ENCODE measurements around the gene SPTB.

The SPTB gene

GRCh38 chr14:64846319-64846718 lies 33.4 kb downstream of the SPTB start:
- Mint-ChIP-seq H3K36me3 (ENCODE audit: low read depth) (no peaks in the 10 kb centered on the region), H3K27ac (no peak overlapping the region), H3K4me1 (peaks cover 42% of the 10 kb centered on the region), H3K4me3 (no peak overlapping the region), H3K9me3 (no peaks in the 10 kb centered on the region), H3K27me3 (ENCODE audit: low read depth) (peaks cover 23% of the 10 kb centered on the region)
- TF ChIP-seq CTCF (IDR thresholded peaks at IDR 0.05; ENCODE audit: unreplicated experiment in 3 of 3) = no peak

DNA sequence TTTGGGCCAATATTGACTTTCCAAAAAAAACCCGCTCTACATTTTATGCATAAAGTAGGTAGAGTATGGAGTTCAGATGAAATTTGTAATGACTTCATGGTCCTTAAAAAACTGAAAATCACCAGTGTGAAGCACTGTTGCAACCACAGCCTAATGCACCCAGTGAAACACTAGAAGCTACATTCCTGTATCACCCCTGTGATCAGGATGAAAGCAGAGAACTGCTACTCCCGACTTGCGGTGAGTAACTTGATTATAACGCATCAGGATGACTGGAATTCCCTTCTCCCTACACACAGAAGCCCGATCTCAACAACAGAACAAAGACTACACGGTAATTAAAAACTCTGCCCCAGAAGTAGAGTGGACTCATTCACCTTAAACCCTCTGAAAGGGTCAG lies 33.8 kb downstream of the SPTB start:
- Mint-ChIP-seq H3K27me3 (ENCODE audit: low read depth) (peaks cover 23% of the 10 kb centered on the region), H3K36me3 (ENCODE audit: low read depth) (no peaks in the 10 kb centered on the region), H3K4me1 (peaks cover 46% of the 10 kb centered on the region), H3K4me3 (no peak overlapping the region), H3K9me3 (no peaks in the 10 kb centered on the region), H3K27ac (no peak overlapping the region)
- TF ChIP-seq CTCF (IDR thresholded peaks at IDR 0.05; ENCODE audit: unreplicated experiment in 3 of 3) = no peak

GRCh38 chr14:64844969-64845536 lies 34.7 kb downstream of the SPTB start:
- Mint-ChIP-seq H3K27me3 (ENCODE audit: low read depth) (peaks cover 23% of the 10 kb centered on the region), H3K4me1 (peaks cover 46% of the 10 kb centered on the region), H3K27ac (peak overlapping the region in 1 of 3 experiments; percentile 7), H3K9me3 (no peaks in the 10 kb centered on the region), H3K4me3 (no peak overlapping the region), H3K36me3 (ENCODE audit: low read depth) (no peaks in the 10 kb centered on the region)
- TF ChIP-seq CTCF (IDR thresholded peaks at IDR 0.05; ENCODE audit: unreplicated experiment in 3 of 3) = no peak

- Mint-ChIP-seq H3K27ac (peak overlapping the region in 1 of 3 experiments; percentile 7), H3K9me3 (no peaks in the 10 kb centered on the region), H3K4me1 (peaks cover 46% of the 10 kb centered on the region), H3K36me3 (ENCODE audit: low read depth) (no peaks in the 10 kb centered on the region), H3K4me3 (no peak overlapping the region), H3K27me3 (ENCODE audit: low read depth) (peaks cover 23% of the 10 kb centered on the region)
- TF ChIP-seq CTCF (IDR thresholded peaks at IDR 0.05; ENCODE audit: unreplicated experiment in 3 of 3) = no peak
Observed at GRCh38 chr14:64844272-64844671, 35.4 kb downstream of the SPTB start.

DNA sequence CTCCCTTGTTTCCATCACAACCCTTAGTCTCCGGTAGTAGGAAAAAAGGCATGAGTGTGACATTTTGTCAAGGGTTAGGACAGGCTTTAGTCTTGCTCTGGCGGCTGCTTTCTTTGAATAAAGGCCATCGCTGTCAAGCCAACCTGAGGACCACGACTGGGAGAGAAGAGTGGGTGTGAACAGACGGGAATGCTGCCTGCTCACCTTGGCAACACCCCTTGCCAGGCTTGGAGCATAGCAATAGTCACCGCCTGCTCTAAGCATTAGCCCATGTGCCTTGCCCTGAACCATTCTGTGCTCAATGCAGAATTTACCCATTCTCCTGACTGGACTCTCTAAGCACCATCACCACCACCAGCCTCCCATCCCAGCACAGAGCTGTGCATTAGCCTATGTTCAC lies 36.2 kb downstream of the SPTB start:
- no peak overlapping the region for H3K4me3 Mint-ChIP-seq
- H3K27ac Mint-ChIP-seq = no peak overlapping the region
- peaks cover 23% of the 10 kb centered on the region for H3K27me3 Mint-ChIP-seq (ENCODE audit: low read depth)
- H3K36me3 Mint-ChIP-seq (ENCODE audit: low read depth) = no peaks in the 10 kb centered on the region
- H3K9me3 Mint-ChIP-seq = no peaks in the 10 kb centered on the region
- peaks cover 46% of the 10 kb centered on the region for H3K4me1 Mint-ChIP-seq
- TF ChIP-seq CTCF (IDR thresholded peaks at IDR 0.05; ENCODE audit: unreplicated experiment in 3 of 3) = no peak
